Right lobe of liver (tissue), 6 donors: ENCODE results near the gene RING1. TPM values are rescaled to one million over a fixed set of nuclear protein-coding genes. Genes with fewer than 3 reads are reported as not detected.

Experiments
- ATAC-seq, 4 donors: fragments of 200-7000 bp; cut with Tn5 transposase; one replicate each; pipeline ENCODE4 v1.9.1; 2020; ENCODE audit warnings: mild to moderate bottlenecking in 4 of 4, moderate library complexity in 4 of 4
- DNase-seq, 3 donors: peaks; one replicate each; pipeline ENCODE4 v3.0.0-alpha.2; 2020
- H3K27ac ChIP-seq, 3 donors: fragments of 200-600 bp; one replicate each; pipeline ENCODE4 v1.8.0; 2022
- H3K27me3 ChIP-seq, 2 donors: fragments of 200-600 bp; one replicate each; pipeline ENCODE4 v1.8.0; 2022
- H3K36me3 ChIP-seq, 4 donors: fragments of 200-600 bp; sonication (generic) in 1 of 4; one replicate each; pipeline versions ENCODE4 v1.5.1 to v1.8.0; 2017 to 2022; ENCODE audit warnings: control low read depth in 1 of 4
- H3K4me1 ChIP-seq, 4 donors: fragments of 200-600 bp; sonication (generic) in 1 of 4; one replicate each; pipeline versions ENCODE4 v1.5.1 to v1.8.0; 2017 to 2022; ENCODE audit warnings: control low read depth in 1 of 4
- H3K4me3 ChIP-seq, 3 donors: fragments of 200-600 bp; one replicate each; pipeline ENCODE4 v1.8.0; 2022
- H3K9me3 ChIP-seq, 4 donors: fragments of 200-600 bp; sonication (generic) in 1 of 4; one replicate each; pipeline versions ENCODE4 v1.5.1 to v1.8.0; 2017 to 2022; ENCODE audit warnings: control low read depth in 1 of 4
- CTCF ChIP-seq, 4 donors: fragments of 200-600 bp in 3 of 4; fragments of 450-650 bp in 1 of 4; IDR thresholded peaks; one replicate each; pipeline versions ENCODE4 v1.5.1 to v1.8.0; 2016 to 2022; ENCODE audit warnings: antibody characterized with exemption in 4 of 4, mild to moderate bottlenecking in 2 of 4
- POLR2A ChIP-seq: fragments of 450-650 bp; IDR thresholded peaks from one replicate; pipeline ENCODE4 v1.6.1; 2017; ENCODE audit warnings: antibody characterized with exemption, mild to moderate bottlenecking
- WGBS: methylation state at CpG from one replicate; pipeline ENCODE4 v1.1.6; 2018; ENCODE audit warnings: low coverage, low lambda C conversion rate; ENCODE audit not compliant: insufficient coverage; ENCODE audit errors: missing lambda C conversion rate; 5-methylcytosine and 5-hydroxymethylcytosine counted together
- intact Hi-C, 2 donors: fragments of 100-400 bp; cut with DNase I; formaldehyde crosslinking; loops; one replicate each; pipeline versions ENCODE4 v1.11.2 to v1.14.1; 2022
- total RNA-seq, 6 experiments: library from RNA; depleted of rRNA in 2 of 6; stranded (reverse); fragments of >200 nt in 2 of 6; fragmentation: NEBNext Ultra II Directional in 3 of 6; extraction: Animal tissue kit (Norgen Biotek cat#: 25700) in 3 of 6; gene quantifications; one replicate each; pipeline versions ENCODE4 v1.1.0 to v1.2.4, GENCODE V29; 2016 to 2023
- donor health status: DM: no; HTN: yes; CAD: no.
- donor health status: DM: no; HTN: no; CAD: no.
- donor health status: DM: no; HTN: no; CAD: no.
- donor health status: DM: no; HTN: yes; CAD: no.
- donor health status: DM: no; HTN: yes; CAD: no.

The RING1 gene
- total RNA-seq, 6 experiments from 2014 or later: 7.5 to 21.3 (median 19.7) TPM

- Histone ChIP-seq H3K4me1 (peaks cover 3 to 44% (median 17%) of the 10 kb centered on the region in 4 donors), H3K9me3 (no peaks in the 10 kb centered on the region), H3K36me3 (peaks cover 0 to 20% (median 9%) of the 10 kb centered on the region in 4 donors), H3K4me3 (no peak overlapping the region), H3K27me3 (no peaks in the 10 kb centered on the region), H3K27ac (peak overlapping the region in 1 of 3 donors; percentile 2)
- 93% methylated on average over 4 of the region's 7 CpGs for WGBS
- intact Hi-C loops: no loop called here
- no peak for TF ChIP-seq CTCF (IDR thresholded peaks at IDR 0.05)
- TF ChIP-seq POLR2A: no peak
- ATAC-seq (no peak), DNase-seq (peak in 1 of 3 donors; percentile 29)
Measured at GRCh38 chr6:33203443-33204164, 4.7 kb upstream of the RING1 start.

GRCh38 chr6:33204165-33204414 lies 4.2 kb upstream of the RING1 start:
- Histone ChIP-seq H3K4me1 (peaks cover 3 to 45% (median 15%) of the 10 kb centered on the region in 4 donors), H3K27ac (peak overlapping the region in 1 of 3 donors; percentile 65)
- WGBS: 1% methylated on average over 4 of the region's 4 CpGs

GRCh38 chr6:33204415-33205190 lies 3.7 kb upstream of the RING1 start, which contains the start of gene HSD17B8:
Gene HSD17B8 (plus strand): TSS chr6:33204655. CDS start chr6:33204669, 14 bp downstream.
- peak within 1 kb of the TSS in 2 of 3 donors; percentile 65 to 67 for H3K27ac ChIP-seq
- intact Hi-C loops: no loop called here
- no peaks in the 10 kb centered on the region for H3K27me3 ChIP-seq
- ATAC-seq (peak; percentile 69 to 80 (median 72)), DNase-seq (peak; percentile 97)
- peaks cover 3 to 42% (median 13%) of the 10 kb centered on the region in 4 donors for H3K4me1 ChIP-seq
- 0% methylated on average over 19 of the region's 48 CpGs for WGBS
- H3K9me3 ChIP-seq: no peaks in the 10 kb centered on the region
- H3K4me3 ChIP-seq: peak within 1 kb of the TSS; percentile 52 to 79 (median 65)
- peaks cover 0 to 21% (median 10%) of the 10 kb centered on the region in 4 donors for H3K36me3 ChIP-seq
- TF ChIP-seq CTCF (IDR thresholded peaks at IDR 0.05) (no peak), POLR2A (peak; percentile 67)

More at GRCh38 chr6:33204165-33204414, 4.2 kb upstream of the RING1 start:
- Histone ChIP-seq H3K27me3 (no peaks in the 10 kb centered on the region), H3K36me3 (peaks cover 0 to 20% (median 9%) of the 10 kb centered on the region in 4 donors), H3K4me3 (peak overlapping the region in 2 of 3 donors; percentile 52 to 79), H3K9me3 (no peaks in the 10 kb centered on the region)
- peak in 1 of 3 donors; percentile 36 for DNase-seq
- intact Hi-C loops: no loop called here
- no peak for ATAC-seq
- TF ChIP-seq CTCF (IDR thresholded peaks at IDR 0.05) (no peak), POLR2A (no peak)

- Histone ChIP-seq H3K36me3 (peaks cover 0 to 29% (median 14%) of the 10 kb centered on the region in 4 donors), H3K27ac (peak overlapping the region in 2 of 3 donors; percentile 65 to 67), H3K4me1 (peaks cover 3 to 40% (median 13%) of the 10 kb centered on the region in 4 donors), H3K4me3 (peak overlapping the region; percentile 52 to 79 (median 65)), H3K9me3 (no peaks in the 10 kb centered on the region), H3K27me3 (no peaks in the 10 kb centered on the region)
- 35% methylated on average over 13 of the region's 17 CpGs for WGBS
- TF ChIP-seq POLR2A (no peak), CTCF (IDR thresholded peaks at IDR 0.05) (no peak)
- ATAC-seq: no peak
- intact Hi-C loops: no loop called here
- DNase-seq: peak in 1 of 3 donors; percentile 35
Measured at GRCh38 chr6:33205191-33206026, 2.9 kb upstream of the RING1 start.
